ENCODE data around the gene SNX22. TPM values are rescaled to one million over a fixed set of nuclear protein-coding genes. Genes with fewer than 3 reads are reported as not detected.

The SNX22 gene
- total RNA-seq, 1 experiment from 2014 or later, result not detected

Other genes starting within 250 kb of the SNX22 start
- gene DAPK2, start 105.2 kb upstream of the SNX22 start, total RNA-seq (2014; rRNA removed; shearing (Covaris generic)), result 1.5 and 1.9 TPM in 2 replicates
- gene CIAO2A, start 57.9 kb upstream of the SNX22 start, total RNA-seq (2014; rRNA removed; shearing (Covaris generic)), result 170 and 255 TPM in 2 replicates
- 14.6 and 31.4 TPM in 2 replicates for gene SNX1, start 55.7 kb upstream of the SNX22 start, total RNA-seq (2014; rRNA removed; shearing (Covaris generic))
- 323 and 334 TPM in 2 replicates for gene PPIB, start 11.3 kb downstream of the SNX22 start, total RNA-seq (2014; rRNA removed; shearing (Covaris generic))
- 9.1 and 10.7 TPM in 2 replicates for gene CSNK1G1, start 204.4 kb downstream of the SNX22 start, total RNA-seq (2014; rRNA removed; shearing (Covaris generic))
- 56.8 and 61.5 TPM in 2 replicates for gene PCLAF, start 229.7 kb downstream of the SNX22 start, total RNA-seq (2014; rRNA removed; shearing (Covaris generic))
- 11.4 and 13.5 TPM in 2 replicates for gene TRIP4, start 236.1 kb downstream of the SNX22 start, total RNA-seq (2014; rRNA removed; shearing (Covaris generic))